H1 (cell line): ENCODE results near the gene SAA2. TPM values are rescaled to one million over a fixed set of nuclear protein-coding genes. Genes with fewer than 3 reads are reported as not detected.

Source experiments
- CTCF ChIA-PET: fragments of 300-600 bp; sonication (Branson Sonifier 250); formaldehyde crosslinking; loops from one replicate; lab custom pipeline; 2021; ENCODE audit not compliant: partially characterized antibody; lab: Charles Lee
- POLR2A ChIA-PET: fragments of 300-600 bp; sonication (Branson Sonifier 250); formaldehyde crosslinking; loops from one replicate; lab custom pipeline; 2021; ENCODE audit warnings: inconsistent platforms; ENCODE audit not compliant: partially characterized antibody; lab: Charles Lee
- DNase-seq, 2 experiments: peaks; one replicate each; pipeline versions ENCODE4 v3.0.0 to v3.0.0-alpha.2; 2010 to 2022; ENCODE audit warnings: low spot score in 2 of 2, low read depth in 1 of 2, mixed read lengths in 1 of 2
- FAIRE-seq: peaks from 2 replicates; lab custom pipeline; 2011; peaks lifted over from hg19 to GRCh38; lab: Jason Lieb, UNC
- H2AFZ ChIP-seq: 2 replicates; pipeline ENCODE4 v1.8.1; 2012; ENCODE audit warnings: low read length, inconsistent platforms
- H2AK5ac ChIP-seq: 2 replicates; pipeline ENCODE4 v1.6.1; 2013; ENCODE audit warnings: low read depth, low read length
- H2BK120ac ChIP-seq: replicated peaks from 2 replicates; pipeline ENCODE3; 2013; ENCODE audit warnings: low read depth, low read length, inconsistent platforms
- H2BK12ac ChIP-seq: 2 replicates; pipeline ENCODE4 v1.6.1; 2013; ENCODE audit warnings: low read depth, low read length
- H2BK15ac ChIP-seq: 2 replicates; pipeline ENCODE4 v1.6.1; 2013; ENCODE audit warnings: low read length
- H2BK20ac ChIP-seq: 2 replicates; pipeline ENCODE4 v1.6.1; 2013; ENCODE audit warnings: low read length
- H2BK5ac ChIP-seq: 2 replicates; pipeline ENCODE4 v1.6.1; 2013; ENCODE audit warnings: low read depth, low read length
- H3K14ac ChIP-seq: 2 replicates; pipeline ENCODE4 v1.6.1; 2013; ENCODE audit warnings: inconsistent platforms; ENCODE audit not compliant: insufficient read length
- H3K18ac ChIP-seq: 2 replicates; pipeline ENCODE4 v1.6.1; 2013; ENCODE audit warnings: low read length; ENCODE audit errors: extremely low read depth
- H3K23ac ChIP-seq: 2 replicates; pipeline ENCODE4 v1.6.1; 2013; ENCODE audit warnings: inconsistent platforms; ENCODE audit not compliant: insufficient read length
- H3K23me2 ChIP-seq: 2 replicates; pipeline ENCODE4 v1.6.1; 2013; ENCODE audit warnings: low read depth, low read length
- H3K27ac ChIP-seq: 2 replicates; pipeline ENCODE4 v1.6.1; 2011; ENCODE audit warnings: low read depth, low read length, inconsistent platforms
- H3K27me3 ChIP-seq, 4 experiments: replicated peaks in 1 of 4; 1 replicate in 1 of 4; 2 replicates in 3 of 4; pipeline versions ENCODE4 v1.6.1 to v1.8.1; 2011 to 2013; ENCODE audit warnings: low read length in 3 of 4, mild to moderate bottlenecking in 3 of 4, inconsistent platforms in 2 of 4, mixed read lengths in 2 of 4, moderate library complexity in 1 of 4; ENCODE audit not compliant: control insufficient read depth in 3 of 4, insufficient read depth in 3 of 4; ENCODE audit errors: extremely low read depth in 1 of 4
- H3K36me3 ChIP-seq, 4 experiments: 2 replicates each; pipeline versions ENCODE4 v1.6.1 to v1.8.1; 2011 to 2013; ENCODE audit warnings: mild to moderate bottlenecking in 4 of 4, low read length in 3 of 4, moderate library complexity in 2 of 4, control low read depth in 1 of 4, inconsistent platforms in 1 of 4; ENCODE audit not compliant: insufficient read depth in 4 of 4, control insufficient read depth in 2 of 4
- H3K4ac ChIP-seq: replicated peaks from 2 replicates; pipeline ENCODE3; 2013; ENCODE audit warnings: low read length, low read depth, mixed read lengths, inconsistent platforms; ENCODE audit not compliant: insufficient read length
- H3K4me1 ChIP-seq, 4 experiments: replicated peaks in 1 of 4; 1 replicate in 1 of 4; 2 replicates in 3 of 4; pipeline versions ENCODE4 v1.6.1 to v1.8.1; 2011 to 2013; ENCODE audit warnings: low read length in 3 of 4, inconsistent platforms in 2 of 4, mixed read lengths in 1 of 4; ENCODE audit not compliant: insufficient read depth in 4 of 4, control insufficient read depth in 3 of 4
- H3K4me2 ChIP-seq, 2 experiments: 2 replicates each; pipeline versions ENCODE4 v1.6.1 to v1.8.1; 2011 to 2013; ENCODE audit warnings: low read depth in 2 of 2, low read length in 2 of 2, control low read depth in 1 of 2, inconsistent platforms in 1 of 2, mild to moderate bottlenecking in 1 of 2; ENCODE audit not compliant: insufficient read depth in 1 of 2
- H3K4me3 ChIP-seq, 4 experiments: fragments of 200-600, 300-600 bp in 1 of 4; sonication (generic), shearing (Covaris generic), sonication (Bioruptor Twin) in 1 of 4; 2 replicates each; pipeline versions ENCODE4 v1.5.1 to v1.8.1; 2011 to 2016; ENCODE audit warnings: low read length in 4 of 4, low read depth in 3 of 4, control low read depth in 2 of 4, inconsistent platforms in 2 of 4, mild to moderate bottlenecking in 2 of 4, mixed read lengths in 1 of 4, moderate library complexity in 1 of 4; ENCODE audit not compliant: insufficient read depth in 2 of 4; ENCODE audit errors: extremely low read depth in 1 of 4
- H3K56ac ChIP-seq: replicated peaks from 2 replicates; pipeline ENCODE3; 2013; ENCODE audit warnings: low read depth, mild to moderate bottlenecking, mixed read lengths, low read length, inconsistent platforms; ENCODE audit not compliant: insufficient read length
- H3K79me1 ChIP-seq: 2 replicates; pipeline ENCODE4 v1.6.1; 2013; ENCODE audit warnings: low read depth, low read length, control low read depth
- H3K79me2 ChIP-seq, 2 experiments: 2 replicates each; pipeline versions ENCODE4 v1.6.1 to v1.8.1; 2012 to 2013; ENCODE audit warnings: low read length in 2 of 2, mild to moderate bottlenecking in 2 of 2, inconsistent platforms in 1 of 2; ENCODE audit not compliant: insufficient read depth in 2 of 2, control insufficient read depth in 1 of 2
- H3K9ac ChIP-seq, 4 experiments: replicated peaks in 1 of 4; 1 replicate in 1 of 4; 2 replicates in 3 of 4; pipeline versions ENCODE4 v1.6.1 to v1.8.1; 2011 to 2013; ENCODE audit warnings: low read depth in 3 of 4, low read length in 3 of 4, control low read depth in 2 of 4, mild to moderate bottlenecking in 2 of 4, moderate library complexity in 2 of 4, inconsistent platforms in 1 of 4; ENCODE audit errors: extremely low read depth in 1 of 4
- H3K9me3 ChIP-seq, 2 experiments: 2 replicates each; pipeline versions ENCODE4 v1.6.1 to v1.8.1; 2012 to 2013; ENCODE audit warnings: mild to moderate bottlenecking in 2 of 2, moderate library complexity in 2 of 2, control low read depth in 1 of 2, inconsistent platforms in 1 of 2, low read depth in 1 of 2, low read length in 1 of 2, mixed read lengths in 1 of 2; ENCODE audit not compliant: insufficient read depth in 2 of 2
- H4K20me1 ChIP-seq, 2 experiments: replicated peaks in 1 of 2; 2 replicates each; pipeline versions ENCODE3 to v1.8.1; 2011 to 2013; ENCODE audit warnings: inconsistent platforms in 2 of 2, low read length in 2 of 2, mild to moderate bottlenecking in 1 of 2; ENCODE audit not compliant: insufficient read depth in 2 of 2, control insufficient read depth in 1 of 2
- H4K5ac ChIP-seq: 2 replicates; pipeline ENCODE4 v1.6.1; 2013; ENCODE audit warnings: low read length, low read depth, mixed read lengths, inconsistent platforms; ENCODE audit not compliant: insufficient read length
- H4K8ac ChIP-seq: 2 replicates; pipeline ENCODE4 v1.8.0; 2013; ENCODE audit warnings: mild to moderate bottlenecking, moderate library complexity, low read length, inconsistent platforms; ENCODE audit not compliant: insufficient read depth; ENCODE audit errors: extremely low read depth
- H4K91ac ChIP-seq: replicated peaks from 2 replicates; pipeline ENCODE3; 2013; ENCODE audit warnings: low read length, mixed read lengths, inconsistent platforms; ENCODE audit not compliant: insufficient read length
- KDM1A ChIP-seq: fragments of 200-600, 300-600 bp; sonication (generic); IDR thresholded peaks from 2 replicates; pipeline ENCODE4 v1.7.1; 2016; ENCODE audit warnings: mild to moderate bottlenecking, low read length, borderline replicate concordance
- NRF1 ChIP-seq: IDR thresholded peaks from 2 replicates; pipeline ENCODE4 v1.6.1; 2011; ENCODE audit warnings: mild to moderate bottlenecking, low read depth, low read length, improper control_type of control experiment
- RNF2 ChIP-seq: fragments of 200-900, 300-1000 bp; sonication (generic); IDR thresholded peaks from 2 replicates; pipeline ENCODE4 v1.7.1; 2016; ENCODE audit warnings: borderline replicate concordance, low read depth, mild to moderate bottlenecking, antibody characterized with exemption, low read length; ENCODE audit not compliant: poor library complexity, severe bottlenecking; ENCODE audit errors: missing control alignments
- WGBS, 2 experiments: shearing (Covaris generic) in 1 of 2; methylation state at CpG; one replicate each; pipeline versions ENCODE4 v1.1.6 to v1.1.7; 2013 to 2015; ENCODE audit warnings: low lambda C conversion rate in 2 of 2, mixed read lengths in 2 of 2, inconsistent platforms in 1 of 2, low coverage in 1 of 2, missing lambda C conversion rate in 1 of 2; ENCODE audit not compliant: insufficient replicate concordance in 2 of 2, insufficient coverage in 1 of 2, insufficient read length in 1 of 2; ENCODE audit errors: extremely low coverage in 1 of 2, missing lambda C conversion rate in 1 of 2; 5-methylcytosine and 5-hydroxymethylcytosine counted together
- polyA plus RNA-seq, 7 experiments: library from polyadenylated mRNA; depleted of rRNA in 3 of 7; stranded (reverse) in 5 of 7; unstranded in 2 of 7; fragments of >200 nt in 5 of 7; fragments of 200-250 nt in 2 of 7; gene quantifications; 1 replicate in 5 of 7; 2 replicates in 1 of 7; 4 replicates in 1 of 7; pipeline versions ENCODE4 v1.2.1 to v1.2.3, GENCODE V29; 2011 to 2013; ENCODE audit warnings: missing spikeins in 2 of 7, mixed read lengths in 2 of 7
- total RNA-seq: library from RNA; stranded (reverse); fragmentation: NEBNext Ultra II Directional; extraction: Animal tissue kit (Norgen Biotek cat#: 25700); gene quantifications from 2 replicates; pipeline ENCODE4 v1.2.1, GENCODE V29; 2021
- TF ChIP-seq, protein P1 (sequence below), 3 experiments: IDR thresholded peaks; 1 replicate in 2 of 3; 2 replicates in 1 of 3; pipeline versions ENCODE4 v1.5.1 to v1.6.1; 2011; ENCODE audit warnings: low read length in 3 of 3, mild to moderate bottlenecking in 3 of 3, inconsistent platforms in 2 of 3, low read depth in 1 of 3, moderate library complexity in 1 of 3; ENCODE audit not compliant: insufficient read depth in 1 of 3; ENCODE audit errors: control extremely low read depth in 1 of 3

The SAA2 gene
- total and polyA plus RNA-seq, 2 of the 8 experiments (the other 6 are each of a cell fraction or from before 2014, with no cell fraction given), result not detected

DNA sequence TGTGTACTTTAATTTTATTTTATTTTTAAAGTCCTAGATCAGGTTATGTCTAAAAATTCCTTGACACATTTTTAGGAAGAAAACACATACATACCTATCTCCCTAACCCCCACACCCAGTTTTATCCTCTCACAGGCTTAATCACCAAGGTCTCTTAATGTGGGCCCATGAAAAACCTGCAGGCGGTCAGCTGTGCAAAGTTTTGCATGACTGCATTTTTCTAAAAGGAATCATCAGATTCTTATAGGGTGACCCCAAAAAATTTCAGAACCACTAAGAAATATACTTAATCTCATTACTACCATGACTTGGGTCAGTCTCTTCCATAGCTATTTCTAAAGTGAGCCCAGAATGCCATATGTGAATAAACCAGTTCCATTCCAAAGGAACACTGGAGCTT lies 37.4 kb upstream of the SAA2 start:
- Histone ChIP-seq H4K20me1 (peaks cover 0 to 4% of the 10 kb centered on the region in 2 experiments), H3K23ac (no peak overlapping the region), H3K23me2 (no peaks in the 10 kb centered on the region), H2BK5ac (no peak overlapping the region), H3K36me3 (peaks cover 6 to 70% (median 52%) of the 10 kb centered on the region in 4 experiments; a peak in 7 of 8 replicates), H3K4me2 (no peak overlapping the region), H2AFZ (no peak overlapping the region), H3K27ac (no peak overlapping the region), H3K9me3 (no peaks in the 10 kb centered on the region), H3K4ac (no peak overlapping the region), H3K56ac (no peak overlapping the region), H2BK15ac (no peak overlapping the region), H2BK12ac (no peak overlapping the region), H3K14ac (no peak overlapping the region), H3K79me1 (no peaks in the 10 kb centered on the region), H3K4me3 (no peak overlapping the region), H3K9ac (no peak overlapping the region), H2BK20ac (no peak overlapping the region), H2BK120ac (no peak overlapping the region), H4K8ac (no peak overlapping the region), H3K27me3 (no peaks in the 10 kb centered on the region), H4K91ac (no peak overlapping the region), H4K5ac (no peak overlapping the region), H2AK5ac (no peak overlapping the region), H3K18ac (no peak overlapping the region), H3K79me2 (no peaks in the 10 kb centered on the region), H3K4me1 (no peaks in the 10 kb centered on the region)
- 94% methylated on average over 1 of the region's 1 CpG; no CpG with 5 or more reads in 1 of the 2 experiments for WGBS, 2 experiments
- ChIA-PET CTCF (interaction anchor here (0.6 to 1.0 kb wide), 3 partner anchors 27 to 143 kb away, joined by 3 read pairs; no protein-coding TSS in a partner anchor), POLR2A (no interaction called here)
- TF ChIP-seq KDM1A (no peak), RNF2 (no peak), NRF1 (no peak)
- TF ChIP-seq, protein P1, sequence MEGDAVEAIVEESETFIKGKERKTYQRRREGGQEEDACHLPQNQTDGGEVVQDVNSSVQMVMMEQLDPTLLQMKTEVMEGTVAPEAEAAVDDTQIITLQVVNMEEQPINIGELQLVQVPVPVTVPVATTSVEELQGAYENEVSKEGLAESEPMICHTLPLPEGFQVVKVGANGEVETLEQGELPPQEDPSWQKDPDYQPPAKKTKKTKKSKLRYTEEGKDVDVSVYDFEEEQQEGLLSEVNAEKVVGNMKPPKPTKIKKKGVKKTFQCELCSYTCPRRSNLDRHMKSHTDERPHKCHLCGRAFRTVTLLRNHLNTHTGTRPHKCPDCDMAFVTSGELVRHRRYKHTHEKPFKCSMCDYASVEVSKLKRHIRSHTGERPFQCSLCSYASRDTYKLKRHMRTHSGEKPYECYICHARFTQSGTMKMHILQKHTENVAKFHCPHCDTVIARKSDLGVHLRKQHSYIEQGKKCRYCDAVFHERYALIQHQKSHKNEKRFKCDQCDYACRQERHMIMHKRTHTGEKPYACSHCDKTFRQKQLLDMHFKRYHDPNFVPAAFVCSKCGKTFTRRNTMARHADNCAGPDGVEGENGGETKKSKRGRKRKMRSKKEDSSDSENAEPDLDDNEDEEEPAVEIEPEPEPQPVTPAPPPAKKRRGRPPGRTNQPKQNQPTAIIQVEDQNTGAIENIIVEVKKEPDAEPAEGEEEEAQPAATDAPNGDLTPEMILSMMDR (IDR thresholded peaks at IDR 0.05; ENCODE audit: control extremely low read depth in 1 of 3, insufficient read depth in 1 of 3, low read depth in 1 of 3, low read length in 3 of 3), result no peak
- DNase-seq (no peak), FAIRE-seq (no peak)
